ENCODE measurements around the gene PRR23E.

The PRR23E gene

DNA sequence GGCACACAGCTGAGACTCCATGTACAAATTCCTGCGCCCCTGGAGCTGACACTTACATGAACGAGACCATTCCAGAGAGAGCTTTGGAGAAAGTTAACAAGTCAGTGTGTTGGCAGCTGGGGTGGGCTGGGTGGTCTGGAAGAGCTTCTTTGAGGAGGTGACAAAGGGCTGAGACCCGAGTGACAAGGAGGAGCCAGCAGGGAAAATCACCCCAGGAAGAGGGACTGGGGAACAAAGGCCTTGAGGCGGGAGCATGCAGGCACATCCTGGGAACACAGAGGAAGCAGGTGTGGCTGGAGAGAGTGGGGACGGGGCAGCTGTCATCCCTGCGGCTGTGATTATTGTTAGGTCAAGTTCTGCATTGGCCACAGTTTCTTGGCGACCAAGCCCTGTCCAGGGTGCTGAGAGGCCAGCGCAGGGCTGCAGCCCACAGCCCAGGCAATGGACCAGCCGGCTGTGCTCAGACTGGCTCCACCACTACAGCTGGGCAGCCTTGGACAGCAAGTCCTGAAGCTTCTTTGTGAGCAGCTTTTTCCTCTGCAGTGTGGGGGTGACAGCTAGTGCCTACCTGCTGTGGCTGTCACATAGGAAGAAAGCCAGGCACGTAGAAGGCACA, 34.2 kb upstream of the PRR23E start:
- Mint-ChIP-seq H3K27me3 (peaks cover 18% of the 10 kb centered on the region), H3K27ac (no peak overlapping the region), H3K9me3 (no peaks in the 10 kb centered on the region)

GRCh38 chr3:127159543-127159942, 33.4 kb upstream of the PRR23E start:
- H3K36me3 Mint-ChIP-seq (ENCODE audit: low read depth) = no peaks in the 10 kb centered on the region
- peak; percentile 3 for DNase-seq
- H3K27me3 Mint-ChIP-seq = peaks cover 19% of the 10 kb centered on the region
- no peak overlapping the region for H3K4me3 Mint-ChIP-seq
- H3K27ac Mint-ChIP-seq = no peak overlapping the region
- H3K9me3 Mint-ChIP-seq = no peaks in the 10 kb centered on the region
- no peaks in the 10 kb centered on the region for H3K4me1 Mint-ChIP-seq (ENCODE audit: low read depth)

More for the DNA sequence above, 34.2 kb upstream of the PRR23E start:
- Mint-ChIP-seq H3K4me1 (ENCODE audit: low read depth) (no peaks in the 10 kb centered on the region), H3K4me3 (no peak overlapping the region), H3K36me3 (ENCODE audit: low read depth) (no peaks in the 10 kb centered on the region)
- peak; percentile 9 for DNase-seq

GRCh38 chr3:127161236-127161635, 31.7 kb upstream of the PRR23E start:
- Mint-ChIP-seq H3K9me3 (no peaks in the 10 kb centered on the region), H3K36me3 (ENCODE audit: low read depth) (no peaks in the 10 kb centered on the region), H3K4me3 (no peak overlapping the region), H3K4me1 (ENCODE audit: low read depth) (no peaks in the 10 kb centered on the region), H3K27me3 (peaks cover 22% of the 10 kb centered on the region), H3K27ac (no peak overlapping the region)
- DNase-seq = peak; percentile 14

- Mint-ChIP-seq H3K9me3 (no peaks in the 10 kb centered on the region), H3K27me3 (peaks cover 22% of the 10 kb centered on the region), H3K4me3 (no peak overlapping the region), H3K36me3 (ENCODE audit: low read depth) (no peaks in the 10 kb centered on the region), H3K27ac (no peak overlapping the region), H3K4me1 (ENCODE audit: low read depth) (no peaks in the 10 kb centered on the region)
- no peak for DNase-seq
Measured at GRCh38 chr3:127161973-127162579, 30.9 kb upstream of the PRR23E start.

DNA sequence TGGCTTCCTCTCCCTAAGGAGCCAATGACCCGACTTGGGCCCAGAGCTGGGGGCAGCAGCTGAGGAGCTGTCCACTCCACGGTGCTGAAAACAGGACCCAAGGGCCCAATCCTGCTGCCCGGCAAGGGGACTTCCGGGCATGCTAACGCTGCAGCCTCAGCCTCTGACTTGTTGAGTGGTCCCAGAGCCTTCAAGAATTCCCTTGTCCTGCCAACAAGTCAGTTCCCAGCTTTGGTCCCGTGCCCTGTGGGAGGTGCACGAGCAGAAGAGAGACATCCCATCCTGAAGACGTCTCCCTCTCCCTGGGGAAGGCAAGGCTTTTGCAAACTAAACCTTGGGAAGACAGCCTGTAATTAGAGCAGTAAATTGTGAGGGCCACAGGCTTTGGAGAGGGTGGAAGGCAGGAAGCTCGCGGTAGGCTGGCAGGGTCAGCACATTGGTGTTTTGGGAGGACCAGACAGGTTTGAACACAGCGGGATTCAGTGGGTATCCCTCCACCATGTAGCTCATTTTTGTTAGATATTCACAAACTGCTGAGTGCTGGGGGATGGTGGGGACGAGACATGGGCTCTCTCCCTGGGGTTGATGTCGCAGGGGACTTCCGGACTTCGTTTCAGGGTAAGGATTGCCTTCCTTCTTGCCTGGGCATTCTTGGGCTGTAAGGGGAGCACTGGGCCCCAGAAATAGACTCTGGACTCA, 29.8 kb upstream of the PRR23E start:
- H3K36me3 Mint-ChIP-seq (ENCODE audit: low read depth) = no peaks in the 10 kb centered on the region

DNA sequence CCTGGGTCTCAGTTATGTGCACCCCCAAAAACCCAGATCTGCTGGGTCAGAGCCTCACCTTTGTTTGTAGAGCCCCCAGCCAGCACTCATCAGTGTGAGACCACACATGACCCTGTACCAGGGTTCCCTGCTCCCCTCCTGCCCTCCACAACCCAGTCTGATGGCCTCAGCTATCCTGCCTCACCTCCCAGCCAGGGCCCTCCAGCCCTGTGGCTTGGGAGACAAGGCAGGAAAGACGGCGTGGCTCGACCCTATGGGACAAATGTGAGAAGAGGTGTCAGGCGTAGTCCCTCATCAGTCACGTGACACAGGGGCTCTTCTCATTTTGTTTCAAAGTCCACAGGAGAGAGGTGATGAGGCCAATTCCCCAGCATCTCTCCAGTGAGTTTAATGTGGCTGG, 28.3 kb upstream of the PRR23E start:
- DNase-seq = no peak
- no peaks in the 10 kb centered on the region for H3K9me3 Mint-ChIP-seq
- peaks cover 26% of the 10 kb centered on the region for H3K27me3 Mint-ChIP-seq

More for the DNA sequence above, 29.8 kb upstream of the PRR23E start:
- Mint-ChIP-seq H3K27ac (no peak overlapping the region), H3K4me1 (ENCODE audit: low read depth) (no peaks in the 10 kb centered on the region), H3K4me3 (no peak overlapping the region), H3K9me3 (no peaks in the 10 kb centered on the region), H3K27me3 (peaks cover 20% of the 10 kb centered on the region)
- DNase-seq = peak; percentile 17

GRCh38 chr3:127165036-127165435, 27.9 kb upstream of the PRR23E start:
- Mint-ChIP-seq H3K4me3 (no peak overlapping the region), H3K27ac (no peak overlapping the region), H3K36me3 (ENCODE audit: low read depth) (no peaks in the 10 kb centered on the region), H3K4me1 (ENCODE audit: low read depth) (no peaks in the 10 kb centered on the region), H3K27me3 (peaks cover 23% of the 10 kb centered on the region), H3K9me3 (no peaks in the 10 kb centered on the region)
- no peak for DNase-seq

More for the DNA sequence above, 28.3 kb upstream of the PRR23E start:
- H3K4me3 Mint-ChIP-seq = no peak overlapping the region
- H3K4me1 Mint-ChIP-seq (ENCODE audit: low read depth) = no peaks in the 10 kb centered on the region
- no peak overlapping the region for H3K27ac Mint-ChIP-seq
- H3K36me3 Mint-ChIP-seq (ENCODE audit: low read depth) = no peaks in the 10 kb centered on the region

DNA sequence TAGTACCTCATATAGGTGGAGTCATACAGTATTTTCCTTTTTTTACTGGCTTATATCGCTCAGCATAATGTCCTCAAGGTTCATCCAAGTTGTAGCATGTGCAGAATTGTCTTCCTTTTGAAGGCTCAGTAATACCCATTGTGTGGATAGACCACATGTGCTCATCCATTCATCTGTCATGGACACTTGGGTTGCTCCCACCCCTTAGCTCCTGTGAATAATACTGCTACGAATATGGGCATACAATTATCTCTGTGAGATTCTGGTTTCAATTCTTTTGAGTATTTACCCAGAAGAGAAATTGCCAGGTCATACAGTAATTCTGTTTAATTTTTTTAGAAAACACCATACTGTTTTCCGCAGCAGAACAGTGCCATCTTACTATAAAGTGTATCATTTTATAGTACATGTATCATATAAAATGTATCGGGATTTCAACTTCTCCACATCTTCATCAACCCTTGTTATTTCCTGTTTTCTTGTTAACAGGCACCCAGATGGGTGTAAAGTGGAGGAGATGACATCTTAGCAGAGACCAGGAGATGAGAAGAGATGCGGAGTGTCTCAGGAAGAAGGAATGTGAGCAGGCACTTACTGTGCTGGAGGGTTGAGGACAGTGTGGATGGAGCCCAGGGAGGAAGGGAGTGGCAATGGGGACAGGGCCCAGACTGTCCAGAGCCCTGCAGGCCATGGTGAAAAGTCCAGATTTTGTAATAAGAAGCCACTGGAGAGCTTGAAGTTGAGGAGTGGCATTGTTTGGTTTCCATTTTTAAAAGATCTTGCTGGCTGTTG, 27.0 kb upstream of the PRR23E start:
- DNase-seq = no peak
- no peaks in the 10 kb centered on the region for H3K9me3 Mint-ChIP-seq
- no peak overlapping the region for H3K4me3 Mint-ChIP-seq
- no peak overlapping the region for H3K27ac Mint-ChIP-seq
- H3K36me3 Mint-ChIP-seq (ENCODE audit: low read depth) = no peaks in the 10 kb centered on the region
- H3K4me1 Mint-ChIP-seq (ENCODE audit: low read depth) = no peaks in the 10 kb centered on the region
- H3K27me3 Mint-ChIP-seq = peaks cover 28% of the 10 kb centered on the region

- H3K4me3 Mint-ChIP-seq = no peak overlapping the region
- H3K27ac Mint-ChIP-seq = no peak overlapping the region
- H3K27me3 Mint-ChIP-seq = peaks cover 35% of the 10 kb centered on the region
- no peaks in the 10 kb centered on the region for H3K9me3 Mint-ChIP-seq
- H3K36me3 Mint-ChIP-seq (ENCODE audit: low read depth) = no peaks in the 10 kb centered on the region
- H3K4me1 Mint-ChIP-seq (ENCODE audit: low read depth) = no peaks in the 10 kb centered on the region
- no peak for DNase-seq
Measured at GRCh38 chr3:127166501-127167065, 26.3 kb upstream of the PRR23E start.

- peaks cover 43% of the 10 kb centered on the region for H3K27me3 Mint-ChIP-seq
- no peak for DNase-seq
- H3K9me3 Mint-ChIP-seq = no peaks in the 10 kb centered on the region
- no peak overlapping the region for H3K4me3 Mint-ChIP-seq
- no peaks in the 10 kb centered on the region for H3K4me1 Mint-ChIP-seq (ENCODE audit: low read depth)
- H3K27ac Mint-ChIP-seq = no peak overlapping the region
- H3K36me3 Mint-ChIP-seq (ENCODE audit: low read depth) = no peaks in the 10 kb centered on the region
Measured at GRCh38 chr3:127167315-127168043, 25.5 kb upstream of the PRR23E start.

DNA sequence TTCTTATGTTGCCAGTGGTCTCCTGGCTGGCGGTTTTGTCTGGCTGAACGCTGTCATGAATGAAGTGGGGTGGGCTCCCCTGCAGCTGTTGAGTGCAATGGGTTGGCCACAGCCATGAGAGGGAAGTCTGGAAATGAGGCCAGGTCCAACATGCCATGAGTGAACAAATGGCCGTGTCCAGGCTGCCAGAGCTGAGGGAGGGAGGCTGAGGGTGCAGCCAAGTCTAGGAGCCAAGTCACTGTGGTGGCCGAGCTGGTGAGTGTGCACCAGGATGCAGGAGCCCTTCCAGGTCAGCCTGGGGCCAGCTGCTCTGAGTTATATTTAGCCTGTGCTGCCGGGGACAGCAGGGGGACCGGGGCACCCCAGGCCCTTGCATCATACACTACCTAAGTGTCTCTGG, 24.7 kb upstream of the PRR23E start:
- Mint-ChIP-seq H3K9me3 (no peaks in the 10 kb centered on the region), H3K4me1 (ENCODE audit: low read depth) (no peaks in the 10 kb centered on the region)

GRCh38 chr3:127170814-127171213, 22.1 kb upstream of the PRR23E start:
- Mint-ChIP-seq H3K4me3 (no peak overlapping the region), H3K4me1 (ENCODE audit: low read depth) (no peaks in the 10 kb centered on the region), H3K27ac (no peak overlapping the region), H3K36me3 (ENCODE audit: low read depth) (no peaks in the 10 kb centered on the region), H3K9me3 (no peaks in the 10 kb centered on the region), H3K27me3 (peaks cover 53% of the 10 kb centered on the region)
- DNase-seq = no peak

More for the DNA sequence above, 24.7 kb upstream of the PRR23E start:
- no peak overlapping the region for H3K4me3 Mint-ChIP-seq
- no peaks in the 10 kb centered on the region for H3K36me3 Mint-ChIP-seq (ENCODE audit: low read depth)
- no peak overlapping the region for H3K27ac Mint-ChIP-seq
- H3K27me3 Mint-ChIP-seq = peaks cover 49% of the 10 kb centered on the region
- DNase-seq = no peak

DNA sequence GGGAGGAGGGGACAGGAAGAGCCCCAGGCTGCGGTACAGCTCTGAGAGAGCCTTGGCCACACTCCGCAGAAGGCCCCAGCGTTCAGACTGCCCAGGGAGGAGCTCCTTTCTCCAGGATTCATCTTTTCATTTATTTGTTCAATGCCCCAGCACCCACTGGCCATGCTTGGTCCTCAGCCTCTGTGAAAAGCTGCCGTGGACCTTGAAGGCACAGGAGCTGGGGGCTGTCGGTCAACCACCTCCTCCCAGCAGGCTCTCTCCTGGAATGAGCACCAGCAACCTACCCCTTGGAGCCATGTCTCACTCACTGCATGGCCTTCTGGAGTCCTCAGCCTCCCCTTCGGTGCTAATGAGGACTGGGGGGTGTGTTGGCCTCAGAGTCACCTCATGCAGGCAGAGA, 21.6 kb upstream of the PRR23E start:
- Mint-ChIP-seq H3K36me3 (ENCODE audit: low read depth) (no peaks in the 10 kb centered on the region), H3K27me3 (peaks cover 51% of the 10 kb centered on the region), H3K27ac (no peak overlapping the region), H3K9me3 (no peaks in the 10 kb centered on the region), H3K4me3 (no peak overlapping the region), H3K4me1 (ENCODE audit: low read depth) (no peaks in the 10 kb centered on the region)
- DNase-seq = no peak

GRCh38 chr3:127171721-127172120, 21.2 kb upstream of the PRR23E start:
- Mint-ChIP-seq H3K4me3 (no peak overlapping the region), H3K27me3 (peaks cover 51% of the 10 kb centered on the region), H3K9me3 (no peaks in the 10 kb centered on the region), H3K27ac (no peak overlapping the region), H3K4me1 (ENCODE audit: low read depth) (no peaks in the 10 kb centered on the region), H3K36me3 (ENCODE audit: low read depth) (no peaks in the 10 kb centered on the region)
- DNase-seq = peak; percentile 12

Data from activated T-cell treated with anti-CD3 and anti-CD28 coated beads, Interleukin-2, amount 50 U/mL, for 24 hours (primary cell).